Measurements from ENCODE around the gene XRN1. TPM values are rescaled to one million over a fixed set of nuclear protein-coding genes. Genes with fewer than 3 reads are reported as not detected.

XRN1 gene
- total RNA-seq, 1 experiment from 2014 or later, result 29.9 TPM

DNA sequence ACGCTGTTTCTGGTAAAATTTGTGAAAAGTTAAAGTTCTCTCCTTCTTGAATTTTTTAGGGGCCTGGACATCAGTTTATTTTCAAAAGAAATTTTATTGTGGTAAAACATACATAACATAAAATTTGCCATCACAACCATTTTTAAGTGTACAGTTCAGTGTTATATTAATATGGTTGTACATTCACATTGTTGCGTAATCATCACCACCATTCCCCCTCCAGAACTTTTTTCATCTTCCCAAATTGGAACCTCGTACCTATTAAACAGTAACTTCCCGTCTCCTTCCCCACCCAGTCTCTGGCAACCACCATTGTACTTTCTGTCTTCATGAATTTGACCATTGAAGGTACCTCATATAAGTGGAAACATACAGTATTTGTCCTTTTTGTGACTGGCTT lies 23.0 kb upstream of the XRN1 start:
- in situ Hi-C loops (cut with HindIII; ENCODE audit: low pct_unique_long_range_greater_than_20kb, low sequenced_read_pairs) (no loop called here), intact Hi-C loops (cut with micrococcal nuclease; ENCODE audit: unreplicated experiment) (no loop called here)
- TF ChIP-seq TCF7L2 (IDR thresholded peaks at IDR 0.05; ENCODE audit: low read depth, low read length) (no peak), CTCF (IDR thresholded peaks at IDR 0.05) (no peak), SIN3A (IDR thresholded peaks at IDR 0.05; ENCODE audit: borderline replicate concordance, insufficient read depth, low read depth, low read length) (no peak), POLR2AphosphoS5 (IDR thresholded peaks at IDR 0.05; ENCODE audit: low read depth, low read length) (no peak)
- no peaks in the 10 kb centered on the region for H3K4me1 ChIP-seq (ENCODE audit: control insufficient read depth, insufficient read depth, low read length)
- H3K9me3 ChIP-seq (ENCODE audit: control insufficient read depth, insufficient read depth, low read depth, low read length), result no peaks in the 10 kb centered on the region
- ChIA-PET CTCF (no interaction called here), POLR2A (no interaction called here)
- no peaks in the 10 kb centered on the region for H3K27me3 ChIP-seq (ENCODE audit: control insufficient read depth, insufficient read depth, low read length)
- H3K4me3 ChIP-seq (ENCODE audit: low read depth in 2 of 2, low read length in 2 of 2), result no peak overlapping the region
- DNase-seq (ENCODE audit: low read depth, low spot score) (no peak), ATAC-seq (no peak)
- no peak overlapping the region for H3K27ac ChIP-seq (ENCODE audit: low read length)
- no TSS peak for BruUV-seq (replicated peaks)
- H3K36me3 ChIP-seq (ENCODE audit: control insufficient read depth, insufficient read depth, low read length), result no peaks in the 10 kb centered on the region; the same call in 1 of the 2 replicates

- intact Hi-C loops (cut with micrococcal nuclease; ENCODE audit: unreplicated experiment) (no loop called here), in situ Hi-C loops (cut with HindIII; ENCODE audit: low pct_unique_long_range_greater_than_20kb, low sequenced_read_pairs) (no loop called here)
- no peak for DNase-seq (ENCODE audit: low read depth, low spot score)
- no peak overlapping the region for H3K4me3 ChIP-seq (ENCODE audit: low read depth in 2 of 2, low read length in 2 of 2)
- no peaks in the 10 kb centered on the region; the same call in 1 of the 2 replicates for H3K36me3 ChIP-seq (ENCODE audit: control insufficient read depth, insufficient read depth, low read length)
- TF ChIP-seq POLR2AphosphoS5 (IDR thresholded peaks at IDR 0.05; ENCODE audit: low read depth, low read length) (no peak), SIN3A (IDR thresholded peaks at IDR 0.05; ENCODE audit: borderline replicate concordance, insufficient read depth, low read depth, low read length) (no peak), REST (IDR thresholded peaks at IDR 0.05; ENCODE audit: insufficient read depth in 1 of 2, low read depth in 2 of 2, low read length in 1 of 2) (no peak), CTCF (IDR thresholded peaks at IDR 0.05) (no peak), TCF7L2 (IDR thresholded peaks at IDR 0.05; ENCODE audit: low read depth, low read length) (no peak)
- no peaks in the 10 kb centered on the region for H3K4me1 ChIP-seq (ENCODE audit: control insufficient read depth, insufficient read depth, low read length)
- no peak overlapping the region for H3K27ac ChIP-seq (ENCODE audit: low read length)
- ATAC-seq, result no peak
- BruUV-seq (replicated peaks), result no TSS peak
- no peaks in the 10 kb centered on the region for H3K27me3 ChIP-seq (ENCODE audit: control insufficient read depth, insufficient read depth, low read length)
- POLR2A ChIA-PET, result no interaction called here
- CTCF ChIA-PET, result no interaction called here
- no peaks in the 10 kb centered on the region for H3K9me3 ChIP-seq (ENCODE audit: control insufficient read depth, insufficient read depth, low read depth, low read length)
Measured at GRCh38 chr3:142468456-142468855, 20.6 kb upstream of the XRN1 start.

Measured in Panc1 (cell line).